B cell (primary cell): ENCODE data around the gene ANKRD13C. TPM values are rescaled to one million over a fixed set of nuclear protein-coding genes. Genes with fewer than 3 reads are reported as not detected.

Experiments used
- ATAC-seq: fragments of 200-7000 bp; cut with Tn5 transposase; one replicate; pipeline ENCODE4 v1.10.0; 2021; ENCODE audit warnings: low read depth, mild to moderate bottlenecking, moderate number of reproducible peaks, moderate library complexity
- CTCF ChIA-PET: fragments of 350-600 bp; sonication (Branson Sonifier 250); formaldehyde crosslinking; loops from one replicate; lab custom pipeline; 2021; ENCODE audit warnings: antibody characterized with exemption, inconsistent platforms; lab: Charles Lee
- POLR2A ChIA-PET: fragments of 350-600 bp; sonication (Branson Sonifier 250); formaldehyde crosslinking; loops from one replicate; lab custom pipeline; 2021; ENCODE audit warnings: antibody characterized with exemption; lab: Charles Lee
- DNase-seq: peaks from one replicate; pipeline ENCODE4 v3.0.0; 2013
- H2AFZ ChIP-seq: 2 replicates; pipeline ENCODE4 v1.6.1; 2012; ENCODE audit warnings: mild to moderate bottlenecking, low read depth, low read length; ENCODE audit not compliant: insufficient read depth, poor library complexity, severe bottlenecking
- H3K27ac ChIP-seq, 2 donors: 1 replicate in 1 of 2; 2 replicates in 1 of 2; pipeline ENCODE4 v1.5.1; 2012 to 2013; ENCODE audit warnings: low read length in 2 of 2, mild to moderate bottlenecking in 2 of 2, moderate library complexity in 1 of 2
- H3K27me3 ChIP-seq, 4 experiments: fragments of 200-600 bp in 1 of 4; sonication (generic) in 1 of 4; replicated peaks in 1 of 4; 1 replicate in 2 of 4; 2 replicates in 2 of 4; pipeline versions ENCODE4 v1.6.1 to v1.7.0; 2013 to 2016; ENCODE audit warnings: low read length in 3 of 4, mild to moderate bottlenecking in 2 of 4, mixed read lengths in 1 of 4, moderate library complexity in 1 of 4; ENCODE audit not compliant: insufficient read depth in 4 of 4, control insufficient read depth in 3 of 4; ENCODE audit errors: control extremely low read depth in 1 of 4
- H3K36me3 ChIP-seq, 2 experiments: replicated peaks in 1 of 2; 1 replicate in 1 of 2; 2 replicates in 1 of 2; pipeline versions ENCODE4 v1.6.1 to v1.7.1; 2013; ENCODE audit warnings: low read length in 1 of 2; ENCODE audit not compliant: insufficient read depth in 2 of 2, control insufficient read depth in 1 of 2; ENCODE audit errors: control extremely low read depth in 1 of 2, extremely low read depth in 1 of 2
- H3K4me1 ChIP-seq, 2 donors: fragments of 200-600 bp in 1 of 2; sonication (generic) in 1 of 2; 1 replicate in 1 of 2; 2 replicates in 1 of 2; pipeline versions ENCODE4 v1.5.1 to v1.6.1; 2013 to 2017; ENCODE audit warnings: low read length in 2 of 2; ENCODE audit not compliant: control insufficient read depth in 2 of 2, insufficient read depth in 2 of 2
- H3K4me2 ChIP-seq: replicated peaks from 2 replicates; pipeline ENCODE3; 2012; ENCODE audit warnings: mild to moderate bottlenecking, low read depth, low read length; ENCODE audit not compliant: poor library complexity, severe bottlenecking
- H3K4me3 ChIP-seq, 5 experiments: fragments of 200-600 bp in 1 of 5; sonication (generic) in 1 of 5; 1 replicate in 3 of 5; 2 replicates in 2 of 5; pipeline versions ENCODE4 v1.5.1 to v1.7.0; 2011 to 2016; ENCODE audit warnings: low read length in 4 of 5, mild to moderate bottlenecking in 4 of 5, low read depth in 2 of 5, control low read depth in 1 of 5, moderate library complexity in 1 of 5; ENCODE audit not compliant: insufficient read depth in 1 of 5; ENCODE audit errors: control extremely low read depth in 1 of 5, extremely low read depth in 1 of 5
- H3K79me2 ChIP-seq: fragments of 200-600 bp; sonication (generic); one replicate; pipeline ENCODE4 v1.6.0; 2016; ENCODE audit warnings: low read length; ENCODE audit not compliant: control insufficient read depth, insufficient read depth
- H3K9ac ChIP-seq: fragments of 200-600 bp; sonication (generic); 2 replicates; pipeline ENCODE4 v1.6.1; 2017; ENCODE audit warnings: mild to moderate bottlenecking, low read length, moderate library complexity
- H3K9me3 ChIP-seq, 3 donors: one replicate each; pipeline versions ENCODE4 v1.6.1 to v1.7.1; 2013; ENCODE audit warnings: low read length in 2 of 3; ENCODE audit not compliant: control insufficient read depth in 2 of 3, insufficient read depth in 1 of 3; ENCODE audit errors: control extremely low read depth in 1 of 3
- H4K20me1 ChIP-seq: 2 replicates; pipeline ENCODE4 v1.6.0; 2012; ENCODE audit warnings: mild to moderate bottlenecking, low read length; ENCODE audit not compliant: insufficient read depth, control insufficient read depth, poor library complexity, severe bottlenecking
- H3K27ac Mint-ChIP-seq: one replicate; pipeline ENCODE4 v1.8.0; 2021; ENCODE audit warnings: mixed read lengths
- H3K27me3 Mint-ChIP-seq: one replicate; pipeline ENCODE4 v1.8.0; 2021; ENCODE audit warnings: mixed read lengths
- H3K4me1 Mint-ChIP-seq: one replicate; pipeline ENCODE4 v1.8.0; 2021; ENCODE audit warnings: mixed read lengths
- H3K4me3 Mint-ChIP-seq: one replicate; pipeline ENCODE4 v1.8.0; 2021; ENCODE audit warnings: mixed read lengths
- H3K9me3 Mint-ChIP-seq: one replicate; pipeline ENCODE4 v1.8.0; 2022; ENCODE audit warnings: mixed read lengths; ENCODE audit not compliant: insufficient read depth
- EZH2 ChIP-seq: IDR thresholded peaks from 2 replicates; pipeline ENCODE4 v1.6.1; 2012; ENCODE audit warnings: borderline replicate concordance, low read depth, mild to moderate bottlenecking, moderate library complexity, low read length; ENCODE audit not compliant: insufficient read depth, poor library complexity, severe bottlenecking
- WGBS: methylation state at CpG from one replicate; pipeline ENCODE4 v1.1.5; 2013; ENCODE audit warnings: missing lambda C conversion rate; ENCODE audit not compliant: insufficient coverage; 5-methylcytosine and 5-hydroxymethylcytosine counted together
- intact Hi-C: fragments of 100-400 bp; cut with micrococcal nuclease; formaldehyde crosslinking; loops from one replicate; pipeline ENCODE4 v1.10.0; 2022
- polyA plus RNA-seq: library from polyadenylated mRNA; depleted of rRNA; stranded (reverse); fragments of >200 nt; gene quantifications from 2 replicates; pipeline ENCODE4 v1.2.3, GENCODE V29; 2012
- total RNA-seq, 2 donors: library from RNA; stranded (reverse); fragments of 120-200 nt in 1 of 2; gene quantifications; 1 replicate in 1 of 2; 2 replicates in 1 of 2; pipeline versions ENCODE4 v1.2.3 to v1.2.4, GENCODE V29; 2013 to 2022
- TF ChIP-seq, protein P1 (sequence below): fragments of 200-600 bp; IDR thresholded peaks from one replicate; pipeline ENCODE4 v1.8.0; 2022; ENCODE audit warnings: antibody characterized with exemption, mild to moderate bottlenecking

The ANKRD13C gene
- total and polyA plus RNA-seq, 2 donors (not counting 1 experiment from before 2014, with no cell fraction given): 7.9 to 29.9 TPM

DNA sequence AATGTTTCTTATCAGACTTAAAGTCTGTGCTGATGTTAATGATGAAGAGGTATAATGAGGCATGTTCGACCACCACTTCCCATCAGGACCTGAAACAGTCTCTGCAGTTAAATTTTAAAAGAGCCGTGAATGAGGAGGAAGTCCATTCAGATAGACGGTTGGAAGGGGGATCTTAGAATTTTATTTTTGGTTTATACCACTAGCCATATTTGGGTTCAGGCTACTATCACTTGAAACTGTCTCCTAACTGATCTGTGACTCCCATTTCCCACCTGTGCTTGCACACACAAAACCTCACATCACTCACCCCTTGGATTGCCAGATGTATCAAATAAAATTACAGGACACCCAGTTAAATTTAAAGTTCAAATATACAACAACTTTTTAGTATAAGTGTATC is 9.9 kb upstream of the ANKRD13C start:
- H3K4me3 Mint-ChIP-seq: no peak overlapping the region
- no peaks in the 10 kb centered on the region for H3K4me1 ChIP-seq
- no peaks in the 10 kb centered on the region for H3K9me3 Mint-ChIP-seq
- no peaks in the 10 kb centered on the region for H3K79me2 ChIP-seq
- H3K27me3 Mint-ChIP-seq: no peaks in the 10 kb centered on the region
- H3K9ac ChIP-seq: no peak overlapping the region
- H2AFZ ChIP-seq: no peak overlapping the region
- ATAC-seq (no peak), DNase-seq (no peak)
- WGBS: 60% methylated on average over 1 of the region's 3 CpGs
- no peak overlapping the region for H3K27ac Mint-ChIP-seq
- no peaks in the 10 kb centered on the region for H3K36me3 ChIP-seq
- TF ChIP-seq EZH2: no peak
- TF ChIP-seq, protein P1, sequence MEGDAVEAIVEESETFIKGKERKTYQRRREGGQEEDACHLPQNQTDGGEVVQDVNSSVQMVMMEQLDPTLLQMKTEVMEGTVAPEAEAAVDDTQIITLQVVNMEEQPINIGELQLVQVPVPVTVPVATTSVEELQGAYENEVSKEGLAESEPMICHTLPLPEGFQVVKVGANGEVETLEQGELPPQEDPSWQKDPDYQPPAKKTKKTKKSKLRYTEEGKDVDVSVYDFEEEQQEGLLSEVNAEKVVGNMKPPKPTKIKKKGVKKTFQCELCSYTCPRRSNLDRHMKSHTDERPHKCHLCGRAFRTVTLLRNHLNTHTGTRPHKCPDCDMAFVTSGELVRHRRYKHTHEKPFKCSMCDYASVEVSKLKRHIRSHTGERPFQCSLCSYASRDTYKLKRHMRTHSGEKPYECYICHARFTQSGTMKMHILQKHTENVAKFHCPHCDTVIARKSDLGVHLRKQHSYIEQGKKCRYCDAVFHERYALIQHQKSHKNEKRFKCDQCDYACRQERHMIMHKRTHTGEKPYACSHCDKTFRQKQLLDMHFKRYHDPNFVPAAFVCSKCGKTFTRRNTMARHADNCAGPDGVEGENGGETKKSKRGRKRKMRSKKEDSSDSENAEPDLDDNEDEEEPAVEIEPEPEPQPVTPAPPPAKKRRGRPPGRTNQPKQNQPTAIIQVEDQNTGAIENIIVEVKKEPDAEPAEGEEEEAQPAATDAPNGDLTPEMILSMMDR: no peak
- intact Hi-C loops: no loop called here
- H4K20me1 ChIP-seq: no peaks in the 10 kb centered on the region
- ChIA-PET POLR2A (interaction anchor here (0.6 kb wide), 1 partner anchor 204 kb away, joined by 6 read pairs; no protein-coding TSS in a partner anchor), CTCF (no interaction called here)
- no peaks in the 10 kb centered on the region for H3K27me3 ChIP-seq
- no peak overlapping the region for H3K4me3 ChIP-seq
- no peaks in the 10 kb centered on the region for H3K9me3 ChIP-seq
- H3K4me1 Mint-ChIP-seq: no peaks in the 10 kb centered on the region
- no peak overlapping the region for H3K27ac ChIP-seq
- no peak overlapping the region for H3K4me2 ChIP-seq

DNA sequence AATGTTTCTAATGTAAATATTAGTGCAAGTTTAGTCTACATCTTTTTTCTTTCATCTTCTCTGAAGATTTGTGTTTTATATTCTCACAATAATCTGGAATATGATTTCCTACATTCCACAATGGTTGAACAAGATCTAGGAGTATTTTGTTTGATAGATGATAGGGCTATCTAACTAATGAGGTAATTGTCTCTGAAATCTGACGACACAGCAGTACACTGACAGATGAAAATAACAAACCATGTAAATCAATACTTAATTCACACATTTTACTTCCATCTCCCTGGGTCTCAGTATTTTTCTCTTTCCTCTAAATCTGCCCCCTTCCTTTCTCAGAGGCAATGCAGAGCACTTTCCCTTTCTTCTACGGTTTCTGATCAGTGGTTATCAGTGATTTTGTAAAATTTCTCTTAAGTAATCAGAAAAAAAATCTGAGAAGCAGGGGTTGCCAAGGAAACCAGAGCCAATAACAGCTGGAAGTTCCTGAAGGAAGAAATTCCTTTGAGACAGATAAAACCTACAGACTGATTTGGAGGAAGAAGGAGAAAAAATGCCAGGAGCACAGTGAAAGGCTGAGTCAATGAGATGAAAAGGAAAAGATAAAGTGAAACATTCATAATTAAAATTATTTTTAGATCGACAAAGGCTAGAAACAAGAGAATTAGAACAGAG is 7.3 kb upstream of the ANKRD13C start:
- ChIA-PET POLR2A (no interaction called here), CTCF (no interaction called here)
- no peak overlapping the region for H2AFZ ChIP-seq
- Mint-ChIP-seq H3K27ac (no peak overlapping the region), H3K27me3 (no peaks in the 10 kb centered on the region), H3K4me1 (peaks cover 2% of the 10 kb centered on the region), H3K9me3 (no peaks in the 10 kb centered on the region), H3K4me3 (no peak overlapping the region)
- no peak for DNase-seq
- no peaks in the 10 kb centered on the region for H4K20me1 ChIP-seq
- H3K4me3 ChIP-seq: no peak overlapping the region
- H3K4me1 ChIP-seq: no peaks in the 10 kb centered on the region
- H3K79me2 ChIP-seq: no peaks in the 10 kb centered on the region
- no peak overlapping the region for H3K9ac ChIP-seq
- intact Hi-C loops: no loop called here
- TF ChIP-seq, protein P1: no peak
- no peak for TF ChIP-seq EZH2
- WGBS: 86% methylated on average over 2 of the region's 3 CpGs
- H3K27me3 ChIP-seq: no peaks in the 10 kb centered on the region
- H3K36me3 ChIP-seq: no peaks in the 10 kb centered on the region
- no peak for ATAC-seq
- H3K27ac ChIP-seq: no peak overlapping the region
- H3K4me2 ChIP-seq: no peak overlapping the region
- H3K9me3 ChIP-seq: no peaks in the 10 kb centered on the region
